ENCODE data around the gene DOCK1.

Gene DOCK1

DNA sequence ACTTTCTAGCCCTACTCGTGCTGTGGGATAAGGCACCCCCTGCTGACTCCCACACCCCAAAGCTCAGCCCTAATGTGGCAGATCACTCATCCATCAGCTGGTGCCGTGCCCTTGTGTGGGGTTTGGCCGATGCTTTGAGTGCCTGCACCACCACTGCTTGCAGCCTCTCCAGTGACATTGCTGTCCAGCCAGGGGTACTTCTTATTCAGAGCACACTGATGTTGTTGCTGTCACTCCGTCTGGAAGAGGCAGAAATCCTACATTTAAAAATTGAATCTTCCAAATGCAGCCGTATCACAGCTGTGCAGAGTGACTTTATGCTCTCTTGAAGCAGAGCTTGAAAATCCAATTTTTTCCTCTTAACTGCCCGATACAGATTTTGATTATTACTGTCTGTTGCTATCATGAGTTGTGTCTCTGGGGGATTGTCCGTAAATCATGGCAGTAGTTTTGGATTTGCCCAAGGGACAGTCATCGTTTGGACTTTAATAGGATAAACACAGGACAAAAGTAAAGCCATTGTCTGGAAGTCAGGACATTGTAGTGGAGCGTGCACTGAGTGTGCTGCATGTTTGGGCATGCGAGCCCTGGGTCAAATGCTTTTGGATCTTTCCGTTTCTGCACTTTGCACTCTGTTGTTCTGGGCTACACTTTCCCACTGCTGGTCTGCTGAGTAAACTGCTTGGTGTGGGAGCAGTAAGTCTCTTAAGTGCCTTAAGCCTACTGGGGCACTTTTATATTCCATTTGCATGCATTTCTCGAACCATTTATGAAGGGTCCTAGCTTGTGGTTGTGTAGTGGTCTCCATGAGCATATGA is 128.2 kb downstream of the DOCK1 start:
- in situ Hi-C loops (cut with MboI; ENCODE audit: low sequenced_read_pairs): no loop called here

DNA sequence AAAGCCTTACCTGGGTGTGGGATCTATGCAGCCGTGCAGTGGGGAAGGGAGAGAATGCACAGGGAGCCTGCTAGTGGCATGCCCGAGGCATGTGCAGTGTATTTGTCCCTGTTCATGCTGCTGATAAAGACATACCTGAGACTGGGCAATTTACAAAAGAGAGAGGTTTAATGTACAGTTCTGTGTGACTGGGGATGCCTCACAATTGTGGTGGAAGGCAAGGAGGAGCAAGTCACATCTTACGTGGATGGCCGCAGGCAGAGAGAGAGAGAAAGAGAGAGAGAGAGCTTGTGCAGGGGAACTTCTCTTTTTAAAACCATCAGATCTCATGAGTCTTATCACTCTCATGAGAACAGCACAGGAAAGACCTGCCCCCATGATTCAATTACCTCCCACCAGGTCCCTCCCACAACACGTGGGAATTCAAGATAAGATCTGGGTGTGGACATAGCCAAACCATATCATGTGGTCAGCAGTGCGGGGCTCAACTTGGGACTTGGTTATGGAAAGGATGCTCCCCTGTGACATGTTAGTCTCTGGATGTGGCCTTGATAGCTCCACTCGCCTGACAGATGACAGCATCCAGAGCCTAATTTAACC is 128.9 kb downstream of the DOCK1 start:
- in situ Hi-C loops (cut with MboI; ENCODE audit: low sequenced_read_pairs): no loop called here

DNA sequence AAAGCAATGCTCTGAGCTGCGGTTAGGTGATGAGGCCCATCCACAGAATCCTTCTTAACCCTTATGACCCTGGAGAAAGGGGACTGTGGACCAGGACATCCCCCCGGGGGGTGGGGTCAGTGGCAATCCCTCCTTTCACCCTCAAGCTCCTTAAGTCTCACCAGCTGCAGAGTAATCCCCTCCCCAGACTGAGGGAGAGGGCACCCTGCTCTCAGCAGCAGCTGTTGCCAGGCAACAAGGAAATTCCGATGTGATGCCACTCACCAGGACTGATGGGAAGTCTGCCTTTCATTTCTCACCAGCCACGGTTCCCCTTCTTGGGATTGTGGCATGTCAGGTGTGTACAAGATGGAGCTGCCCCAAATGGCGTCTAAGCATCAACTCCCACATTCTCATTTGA is 129.6 kb downstream of the DOCK1 start:
- in situ Hi-C loops (cut with MboI; ENCODE audit: low sequenced_read_pairs): no loop called here

DNA sequence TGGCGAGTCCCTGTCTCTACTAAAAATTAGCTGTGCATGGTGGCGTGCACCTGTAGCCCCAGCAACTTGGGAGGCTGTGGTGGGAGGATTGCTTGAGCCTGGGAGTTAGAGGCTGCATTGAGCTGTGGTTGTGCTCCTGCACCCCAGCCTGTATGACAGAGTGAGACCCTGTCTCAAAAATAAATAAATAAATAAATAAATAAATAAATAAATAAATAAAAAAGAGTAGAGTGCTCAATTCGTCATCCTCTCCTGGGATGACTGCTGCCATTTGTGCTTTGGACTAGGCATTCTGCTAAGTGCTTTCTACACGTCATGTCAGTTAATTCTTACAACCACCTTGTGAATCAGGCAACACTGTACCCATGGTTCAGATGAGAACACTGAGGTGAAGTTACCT is 130.6 kb downstream of the DOCK1 start:
- in situ Hi-C loops (cut with MboI; ENCODE audit: low sequenced_read_pairs): no loop called here

DNA sequence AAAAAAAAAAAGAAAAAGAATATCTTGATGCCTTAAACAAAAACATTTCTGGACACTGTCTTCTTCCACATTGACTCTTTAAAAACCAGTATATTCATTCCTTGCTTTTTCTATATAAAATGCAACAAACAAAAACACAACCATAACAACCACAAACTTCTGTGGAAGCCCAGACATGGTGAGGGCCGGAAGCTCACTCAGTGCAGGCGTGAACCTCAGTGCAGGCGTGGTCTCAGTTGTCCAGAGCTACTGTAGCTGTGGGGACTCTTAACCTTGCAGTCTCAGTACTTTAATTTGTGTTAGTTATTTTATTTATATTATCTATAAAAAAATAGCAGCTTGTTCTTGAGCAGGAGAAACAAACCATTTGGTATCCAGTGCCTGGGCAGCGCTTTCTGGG is 131.8 kb downstream of the DOCK1 start:
- in situ Hi-C loops (cut with MboI; ENCODE audit: low sequenced_read_pairs): no loop called here

DNA sequence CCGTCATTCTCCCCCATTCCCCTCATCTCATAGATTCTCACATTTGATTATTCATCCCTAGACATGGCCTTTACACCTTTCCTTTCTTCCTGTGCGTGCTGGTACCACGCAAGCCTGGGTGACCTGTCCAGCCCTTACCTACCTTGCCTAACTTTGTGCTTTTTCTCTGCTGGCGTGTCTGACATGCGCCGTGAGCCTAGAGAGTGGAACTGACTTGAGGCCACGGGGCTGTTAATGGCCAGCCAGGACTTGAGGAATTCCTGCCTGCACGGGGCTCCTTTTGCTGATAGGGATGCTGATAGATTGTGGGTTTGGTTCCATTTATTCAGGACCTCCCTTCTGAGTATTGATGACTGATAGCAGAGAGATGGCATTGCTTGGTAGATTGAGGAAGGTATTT is 134.2 kb downstream of the DOCK1 start:
- in situ Hi-C loops (cut with MboI; ENCODE audit: low sequenced_read_pairs): no loop called here

DNA sequence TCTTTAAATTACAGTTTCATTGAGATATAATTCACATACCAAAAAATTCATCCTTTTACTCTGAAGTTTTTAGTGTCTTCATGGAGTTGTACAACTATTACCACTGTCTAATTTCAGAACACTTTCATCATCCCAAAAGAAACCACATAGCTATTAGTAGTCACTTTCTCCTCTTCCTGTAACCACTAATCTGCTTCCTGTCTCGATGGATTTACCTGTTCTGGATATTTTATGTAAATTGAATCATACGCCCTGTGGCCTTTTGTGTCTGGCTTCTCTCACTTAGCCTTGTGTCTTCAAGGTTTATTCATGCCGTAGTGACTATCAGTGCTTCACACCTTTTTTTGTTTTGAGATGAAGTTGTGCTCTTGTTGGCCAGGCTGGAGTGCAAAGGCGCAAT is 135.5 kb downstream of the DOCK1 start:
- in situ Hi-C loops (cut with MboI; ENCODE audit: low sequenced_read_pairs): no loop called here

DNA sequence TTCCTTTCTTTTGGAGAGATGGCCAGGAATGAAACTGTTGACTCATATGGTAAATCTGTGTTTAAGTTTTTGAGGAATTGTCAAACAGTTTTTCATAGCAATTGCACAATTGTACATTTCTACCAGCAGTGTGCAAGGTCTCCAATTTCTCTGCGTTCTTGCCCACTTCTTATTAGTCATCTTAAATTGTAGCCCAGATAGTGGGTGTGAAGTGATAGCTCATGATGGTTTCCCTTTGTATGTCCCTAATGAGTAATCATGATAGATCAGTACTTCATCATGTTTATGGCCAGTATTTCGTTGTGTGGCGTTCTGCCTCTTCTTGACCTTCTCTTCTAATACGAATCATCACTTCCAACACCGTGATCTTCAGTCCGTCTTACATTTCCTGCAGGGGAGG is 136.3 kb downstream of the DOCK1 start:
- in situ Hi-C loops (cut with MboI; ENCODE audit: low sequenced_read_pairs): no loop called here

DNA sequence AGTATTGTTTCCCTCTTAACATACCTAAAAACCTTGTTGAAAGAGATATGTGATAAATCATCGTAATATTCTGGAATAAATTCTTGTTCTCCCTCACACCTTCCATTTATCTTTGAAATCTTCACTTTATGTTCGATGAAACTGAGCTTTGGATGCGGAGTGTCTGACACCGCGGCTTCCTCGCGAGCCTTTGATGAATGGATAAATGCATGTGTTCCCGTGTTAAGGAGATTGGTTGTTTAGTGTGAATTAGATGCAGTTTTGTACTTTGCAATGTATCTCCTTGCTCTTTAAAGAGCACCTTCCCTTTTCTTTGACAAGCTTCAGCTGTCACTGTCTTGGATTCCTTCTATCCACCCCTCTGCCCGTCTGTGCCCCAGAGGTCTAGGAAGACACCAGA is 138.1 kb downstream of the DOCK1 start:
- in situ Hi-C loops (cut with MboI; ENCODE audit: low sequenced_read_pairs): no loop called here

DNA sequence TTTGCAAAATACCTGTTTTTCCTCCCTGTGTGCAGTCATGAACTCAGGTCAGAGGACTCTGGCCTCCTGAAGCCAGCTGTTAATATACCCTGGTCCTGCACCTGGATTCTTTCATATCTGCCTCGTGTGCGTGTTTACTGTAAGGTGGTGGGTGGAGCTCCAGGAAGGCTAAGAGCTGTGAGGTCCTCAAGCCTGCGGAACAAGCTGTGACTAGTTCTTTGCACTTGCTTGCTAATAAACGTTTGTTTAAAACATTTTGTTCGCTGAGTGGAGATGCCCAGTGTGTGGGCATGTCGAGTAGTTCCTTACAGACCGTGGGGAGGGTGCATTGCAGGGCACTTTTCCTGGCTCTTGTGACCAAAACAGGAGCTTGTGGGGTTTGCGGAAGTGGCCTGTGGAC is 139.0 kb downstream of the DOCK1 start:
- in situ Hi-C loops (cut with MboI; ENCODE audit: low sequenced_read_pairs): no loop called here

DNA sequence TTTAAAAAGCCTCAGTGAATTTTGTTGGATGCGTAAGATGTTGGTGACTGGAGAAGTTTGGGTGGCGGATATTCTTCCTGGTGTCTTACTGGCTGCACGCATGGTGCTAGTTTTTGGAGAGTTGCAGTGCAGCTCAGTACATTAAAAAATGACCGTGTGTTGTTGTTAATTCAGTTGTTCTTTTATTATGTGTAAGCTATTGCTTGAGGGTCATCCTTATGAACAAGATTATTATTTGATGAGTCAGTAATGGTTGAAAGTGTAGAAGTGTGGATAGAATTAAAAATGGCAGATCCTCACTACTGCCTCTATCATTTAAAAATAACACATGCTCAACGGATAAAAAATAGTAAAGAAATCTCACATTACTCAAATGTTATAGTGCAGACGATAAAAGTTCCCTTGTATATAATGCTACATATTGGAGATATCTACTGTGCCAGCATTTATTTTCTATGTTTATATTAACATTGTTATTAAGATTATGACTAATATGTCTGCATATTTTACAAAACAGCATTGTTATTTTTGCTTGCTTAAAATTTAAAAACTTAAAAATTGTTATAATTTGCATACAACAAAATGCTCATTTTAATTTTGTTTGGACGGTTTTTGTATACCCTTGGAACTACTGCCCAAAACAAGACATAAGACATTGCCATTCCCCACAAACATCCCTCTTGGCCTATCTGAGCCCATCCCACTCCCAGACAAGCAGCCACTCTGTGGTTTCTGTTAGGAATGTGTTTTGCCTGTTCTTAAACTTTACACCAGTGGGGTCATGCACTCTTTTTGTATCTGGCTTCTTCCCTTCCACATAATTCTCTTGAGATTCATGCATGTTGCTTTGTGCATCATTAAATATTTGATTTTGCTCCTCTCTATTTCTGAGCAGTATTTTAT is 142.0 kb downstream of the DOCK1 start:
- in situ Hi-C loops (cut with MboI; ENCODE audit: low sequenced_read_pairs): no loop called here

DNA sequence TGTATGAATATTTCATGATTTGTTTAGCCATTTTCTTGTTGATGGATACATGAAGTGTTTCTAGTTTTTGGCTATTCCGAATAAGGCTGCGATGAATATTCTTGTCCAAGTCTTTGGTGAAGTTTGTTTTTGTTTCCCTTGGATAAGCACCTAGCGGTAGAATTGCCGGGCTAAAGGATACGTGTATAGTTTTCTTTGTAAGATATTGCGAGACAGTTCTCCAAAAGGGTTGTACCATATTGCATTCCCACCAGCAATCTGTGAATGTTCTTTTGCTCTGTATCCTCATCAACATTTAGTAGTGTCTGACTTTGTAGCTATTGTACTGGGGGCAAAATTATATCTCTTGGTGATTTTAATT is 142.6 kb downstream of the DOCK1 start:
- in situ Hi-C loops (cut with MboI; ENCODE audit: low sequenced_read_pairs): no loop called here

DNA sequence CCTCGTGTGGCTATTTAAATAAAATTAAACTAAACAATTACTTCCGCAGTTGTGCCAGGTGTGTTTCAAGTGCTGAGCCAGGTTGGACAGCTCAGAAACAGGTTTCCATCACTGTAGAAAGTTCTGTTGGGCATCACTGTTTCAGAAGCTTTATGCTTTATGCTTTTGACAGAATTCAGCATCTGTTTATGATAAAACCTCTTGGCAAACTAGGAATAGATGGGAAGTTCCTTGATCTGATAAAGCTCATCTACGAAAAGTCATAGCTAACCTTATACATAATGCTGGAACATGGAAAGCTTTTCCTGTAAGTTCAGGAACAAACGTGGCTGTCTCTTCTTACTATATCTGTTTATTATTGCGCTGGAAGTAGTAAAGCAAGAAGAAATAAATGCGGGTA is 143.4 kb downstream of the DOCK1 start:
- in situ Hi-C loops (cut with MboI; ENCODE audit: low sequenced_read_pairs): no loop called here

DNA sequence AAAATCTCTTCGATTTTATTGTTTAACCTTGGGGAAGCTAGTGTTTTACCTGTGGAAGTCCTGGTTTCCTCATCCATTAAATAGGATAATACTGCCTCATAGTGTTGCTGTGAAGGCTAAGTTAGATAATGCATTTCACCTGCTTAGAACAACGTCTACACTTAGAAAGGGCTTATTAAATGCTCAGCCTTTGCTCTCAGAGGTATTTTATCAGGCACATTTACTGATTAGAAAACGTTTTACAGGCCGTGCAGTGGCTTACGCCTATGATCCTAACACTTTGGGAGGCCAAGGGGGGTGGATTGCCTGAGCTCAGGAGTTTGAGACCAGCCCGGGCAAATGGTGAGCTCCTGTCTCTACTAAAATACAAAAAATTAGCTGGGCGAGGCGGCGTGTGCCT is 146.8 kb downstream of the DOCK1 start:
- in situ Hi-C loops (cut with MboI; ENCODE audit: low sequenced_read_pairs): no loop called here

DNA sequence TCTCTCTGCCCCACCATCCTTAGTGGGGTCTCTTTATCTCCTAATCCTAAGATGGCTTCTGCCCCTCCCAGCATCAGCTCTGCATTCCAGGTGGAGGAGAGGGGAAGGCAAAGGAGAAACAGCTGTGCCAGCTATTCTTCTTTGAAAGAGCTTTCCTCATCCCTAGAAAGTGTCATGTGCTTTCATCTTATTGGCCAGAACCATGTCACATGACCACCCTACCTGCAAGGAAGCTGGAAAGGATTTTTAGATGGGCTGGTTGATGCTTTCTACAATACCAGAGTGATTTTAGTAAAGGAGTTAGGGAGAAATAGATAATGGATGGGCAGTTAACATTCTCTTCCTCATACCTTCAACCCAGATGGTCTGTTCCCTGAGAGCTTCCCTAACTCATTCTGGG is 150.0 kb downstream of the DOCK1 start:
- in situ Hi-C loops (cut with MboI; ENCODE audit: low sequenced_read_pairs): no loop called here

DNA sequence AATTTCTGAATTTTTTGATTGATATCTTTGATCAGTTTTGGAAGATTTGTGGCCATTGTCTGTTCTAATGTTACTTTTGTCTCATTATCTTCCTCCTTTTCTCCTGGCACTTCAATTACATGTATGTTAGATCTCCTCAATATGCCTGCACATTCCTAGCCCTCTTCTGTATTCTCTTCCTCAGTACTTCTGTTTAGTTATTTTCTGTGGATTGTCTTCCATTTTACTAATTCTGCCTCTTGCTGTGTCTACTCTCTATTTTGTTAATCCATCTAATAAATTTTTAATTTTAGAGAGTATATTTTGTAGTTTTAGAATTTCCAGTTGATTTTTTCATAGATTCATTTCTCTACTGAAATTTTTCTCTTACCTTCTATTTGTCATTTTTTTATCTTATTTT is 154.1 kb downstream of the DOCK1 start:
- in situ Hi-C loops (cut with MboI; ENCODE audit: low sequenced_read_pairs): no loop called here

DNA sequence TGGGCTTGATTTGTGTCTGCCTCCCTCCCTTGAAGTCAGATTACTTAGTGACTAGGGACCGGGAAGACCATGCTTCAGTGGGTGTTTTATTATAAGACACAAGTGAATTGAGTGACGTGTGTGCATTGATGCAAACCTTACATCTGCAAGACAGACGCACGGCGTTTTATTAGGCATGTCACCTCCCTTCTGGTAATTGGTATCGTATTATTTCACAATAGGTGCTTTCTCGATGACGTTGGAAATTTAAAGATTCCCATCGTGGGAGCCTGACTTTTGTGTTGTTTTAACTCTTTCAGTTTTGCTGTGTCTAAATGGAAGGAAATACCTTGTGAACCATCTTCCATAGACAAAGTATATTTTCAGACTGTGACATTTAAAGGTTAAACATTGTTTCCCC is 158.5 kb downstream of the DOCK1 start:
- in situ Hi-C loops (cut with MboI; ENCODE audit: low sequenced_read_pairs): no loop called here

DNA sequence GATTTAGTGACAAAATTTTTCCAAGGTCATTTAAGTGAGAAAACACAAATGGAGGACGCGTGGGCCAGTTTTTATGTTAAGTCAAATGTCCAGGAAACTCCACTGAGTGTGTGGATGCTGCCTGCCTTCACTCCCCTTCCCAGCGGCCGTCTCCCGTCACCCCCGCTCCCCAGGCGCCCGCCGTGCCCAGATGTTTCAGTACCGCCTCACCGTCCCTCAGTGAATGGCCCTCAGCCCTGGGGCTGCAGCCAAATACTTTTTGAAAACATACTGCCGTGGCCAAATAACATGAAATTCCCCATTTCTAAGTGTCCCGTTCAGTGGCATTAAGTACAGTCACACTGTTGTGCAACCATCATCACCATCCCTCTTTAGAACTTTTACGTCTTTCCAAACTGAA is 159.2 kb downstream of the DOCK1 start:
- in situ Hi-C loops (cut with MboI; ENCODE audit: low sequenced_read_pairs): no loop called here

DNA sequence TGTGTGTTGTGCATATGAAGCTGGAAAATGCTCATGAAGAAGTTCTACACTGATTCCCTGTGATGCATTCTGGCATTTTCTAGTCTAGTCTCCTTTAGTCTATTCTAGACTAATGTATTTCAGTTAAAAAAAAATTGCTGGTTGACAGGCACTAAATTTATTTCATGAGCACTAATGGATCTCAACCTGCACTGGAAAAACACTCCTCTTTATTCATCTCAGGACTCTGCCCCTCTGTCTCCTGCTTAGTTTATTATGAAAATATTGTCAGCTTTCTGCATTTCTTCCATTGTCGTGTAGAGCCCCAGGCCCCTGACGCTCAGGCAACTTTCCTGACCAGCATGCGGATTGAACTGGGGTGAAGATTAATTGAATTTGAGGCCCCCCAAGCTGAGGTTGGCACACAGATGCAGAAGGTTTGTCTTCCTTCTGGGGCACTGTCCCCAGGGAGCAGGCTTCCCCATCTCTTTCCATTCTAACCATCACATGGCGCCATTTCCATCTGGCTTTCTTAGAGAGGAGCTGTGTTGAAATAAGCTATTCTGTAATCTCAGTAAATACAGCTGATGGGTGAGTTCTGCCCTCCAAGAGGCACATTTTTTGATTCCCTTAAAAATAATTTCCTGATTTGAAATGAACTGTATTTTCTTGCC is 162.4 kb downstream of the DOCK1 start:
- in situ Hi-C loops (cut with MboI; ENCODE audit: low sequenced_read_pairs): no loop called here

DNA sequence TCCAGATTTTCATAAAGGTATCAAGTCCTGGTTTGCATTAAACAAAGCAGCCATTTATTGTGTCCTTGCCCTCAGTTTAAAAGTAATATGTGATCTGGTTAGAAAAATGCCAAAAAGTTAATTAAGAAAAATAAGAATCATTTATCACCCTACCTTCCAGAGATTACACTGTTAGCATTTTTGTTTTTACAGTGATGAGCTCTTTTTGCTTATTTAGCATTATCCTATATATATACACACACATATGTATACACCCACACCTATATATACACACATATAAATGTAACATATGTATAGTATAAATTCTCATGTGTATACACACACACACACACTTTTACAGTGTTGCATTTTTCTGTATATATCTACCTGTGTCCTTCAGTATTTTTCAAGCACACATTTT is 163.3 kb downstream of the DOCK1 start:
- in situ Hi-C loops (cut with MboI; ENCODE audit: low sequenced_read_pairs): no loop called here

DNA sequence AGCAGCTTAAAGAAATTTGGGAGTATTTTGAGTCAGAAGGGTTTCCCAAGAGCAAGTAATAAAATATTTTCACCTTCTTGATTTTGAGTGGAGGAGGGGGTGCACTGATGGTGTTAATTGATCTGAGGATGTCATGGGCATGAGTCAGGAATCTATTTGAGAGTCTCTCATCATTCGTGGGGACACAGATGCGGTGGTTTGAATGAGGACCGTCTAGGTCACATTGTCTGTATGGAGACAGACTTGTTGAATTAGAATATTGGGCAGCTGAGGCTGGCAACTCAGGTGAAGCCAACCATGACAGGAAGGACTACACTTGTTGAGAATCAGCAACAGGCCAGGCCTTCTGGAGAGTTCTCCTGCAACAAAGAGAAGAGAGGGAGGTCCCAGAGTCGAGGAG is 164.2 kb downstream of the DOCK1 start:
- in situ Hi-C loops (cut with MboI; ENCODE audit: low sequenced_read_pairs): no loop called here
